Measurements from ENCODE around the gene MEOX1.

GRCh38 chr17:43659823-43660617 lies 1.7 kb downstream of the MEOX1 start:
- no peak for TF ChIP-seq CTCF (IDR thresholded peaks at IDR 0.05; ENCODE audit: insufficient read depth, low read length, poor library complexity, severe bottlenecking)
- no peak for TF ChIP-seq EZH2phosphoT487 (conservative IDR thresholded peaks at IDR 0.05; ENCODE audit: low read length)

All from SU-DHL-6 (cell line).